NCI-H345 (cell line): ENCODE data around the gene NALCN.

Source experiments
- DNase-seq: peaks from one replicate; lab custom pipeline; 2025; lab: John Stamatoyannopoulos, UW

Gene NALCN

GRCh38 chr13:101025925-101026324 is 390.4 kb downstream of the NALCN start:
- no peak for DNase-seq

GRCh38 chr13:101025519-101025918 is 390.8 kb downstream of the NALCN start:
- DNase-seq = no peak

DNA sequence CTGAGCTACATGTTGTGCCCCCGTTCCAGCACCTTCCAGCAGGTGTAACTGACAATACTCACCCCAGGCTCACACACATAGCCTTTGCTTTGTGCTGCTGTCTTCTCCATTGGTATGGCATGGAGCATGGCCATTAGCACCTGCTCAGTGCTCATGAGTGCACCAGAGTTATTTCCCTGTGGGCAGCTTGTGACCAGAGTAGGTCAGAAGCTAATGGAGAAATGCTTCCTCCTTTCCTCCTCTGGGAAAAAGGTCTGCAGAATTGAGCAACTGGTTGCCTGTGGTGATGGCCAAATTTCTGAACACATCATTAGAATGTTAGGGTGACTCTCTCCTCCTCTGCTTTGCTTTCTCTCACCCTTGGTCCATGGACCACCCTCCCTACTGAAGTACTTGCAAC is 397.2 kb downstream of the NALCN start:
- no peak for DNase-seq

DNA sequence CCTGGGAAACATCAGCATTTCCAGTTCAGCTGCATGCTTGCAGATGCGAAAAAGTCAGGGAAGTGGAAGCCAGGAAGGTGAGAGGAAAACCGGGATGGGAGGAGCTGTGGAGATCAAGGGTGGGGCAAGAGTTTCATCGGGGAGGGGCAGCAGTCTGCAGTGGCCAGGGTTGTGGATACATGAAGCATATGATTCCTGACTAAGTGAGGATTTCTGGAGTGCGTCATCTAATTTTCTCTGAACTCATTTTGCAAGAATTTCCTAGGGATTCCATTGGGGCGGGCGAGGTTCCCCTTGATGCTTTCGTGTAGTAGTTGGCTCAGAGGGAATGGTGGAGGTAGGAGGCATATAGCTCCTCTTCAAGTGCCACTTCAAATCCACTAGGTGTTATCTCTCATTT is 397.6 kb downstream of the NALCN start:
- DNase-seq = no peak

- DNase-seq = no peak
Observed at GRCh38 chr13:101017123-101017872, 399.0 kb downstream of the NALCN start.

GRCh38 chr13:101016475-101016874 is 399.8 kb downstream of the NALCN start:
- no peak for DNase-seq

DNA sequence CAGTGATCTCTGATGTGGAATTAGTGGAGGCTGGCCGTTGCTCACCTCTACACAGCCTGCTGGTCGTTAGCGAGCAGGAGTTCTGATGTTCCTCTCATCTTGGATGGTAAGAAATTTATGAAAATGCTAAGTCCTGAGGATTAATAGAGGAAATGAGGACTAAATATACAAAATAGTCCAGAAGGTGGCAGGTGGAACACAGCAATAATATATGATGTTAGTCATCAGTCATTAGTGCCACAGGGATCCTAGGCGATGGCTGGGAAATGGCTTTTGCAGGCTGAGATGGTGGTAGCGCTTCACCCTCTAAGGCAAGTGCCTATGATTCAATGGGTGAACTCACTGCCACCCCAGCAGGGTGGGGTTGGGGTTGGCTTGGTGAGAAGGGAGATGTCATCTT is 403.1 kb downstream of the NALCN start:
- DNase-seq = no peak

DNA sequence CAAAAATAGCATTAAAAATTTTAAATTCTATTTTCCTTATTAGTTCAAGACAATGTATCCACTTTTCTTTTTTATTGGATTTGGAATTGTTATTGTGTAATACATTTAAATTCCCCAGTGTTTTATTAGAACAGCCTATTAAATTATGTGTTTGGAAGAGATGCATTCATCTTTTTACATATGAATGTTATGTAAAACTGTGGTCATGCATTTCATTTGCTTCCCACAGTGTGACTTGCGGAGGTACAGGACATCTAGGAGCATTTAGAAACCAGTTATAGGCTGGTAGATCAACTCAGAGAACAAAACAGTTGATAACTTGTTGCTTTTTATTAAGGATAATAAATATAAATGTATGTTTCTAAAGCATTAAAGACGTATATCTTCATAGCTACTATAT is 406.2 kb downstream of the NALCN start:
- DNase-seq = no peak

- DNase-seq = no peak
Observed at GRCh38 chr13:101007245-101007644, 409.1 kb downstream of the NALCN start.
